ENCODE data around the gene OR8B12.

GRCh38 chr11:124582565-124582964 is 39.1 kb upstream of the OR8B12 start:
- TF ChIP-seq, protein P1, sequence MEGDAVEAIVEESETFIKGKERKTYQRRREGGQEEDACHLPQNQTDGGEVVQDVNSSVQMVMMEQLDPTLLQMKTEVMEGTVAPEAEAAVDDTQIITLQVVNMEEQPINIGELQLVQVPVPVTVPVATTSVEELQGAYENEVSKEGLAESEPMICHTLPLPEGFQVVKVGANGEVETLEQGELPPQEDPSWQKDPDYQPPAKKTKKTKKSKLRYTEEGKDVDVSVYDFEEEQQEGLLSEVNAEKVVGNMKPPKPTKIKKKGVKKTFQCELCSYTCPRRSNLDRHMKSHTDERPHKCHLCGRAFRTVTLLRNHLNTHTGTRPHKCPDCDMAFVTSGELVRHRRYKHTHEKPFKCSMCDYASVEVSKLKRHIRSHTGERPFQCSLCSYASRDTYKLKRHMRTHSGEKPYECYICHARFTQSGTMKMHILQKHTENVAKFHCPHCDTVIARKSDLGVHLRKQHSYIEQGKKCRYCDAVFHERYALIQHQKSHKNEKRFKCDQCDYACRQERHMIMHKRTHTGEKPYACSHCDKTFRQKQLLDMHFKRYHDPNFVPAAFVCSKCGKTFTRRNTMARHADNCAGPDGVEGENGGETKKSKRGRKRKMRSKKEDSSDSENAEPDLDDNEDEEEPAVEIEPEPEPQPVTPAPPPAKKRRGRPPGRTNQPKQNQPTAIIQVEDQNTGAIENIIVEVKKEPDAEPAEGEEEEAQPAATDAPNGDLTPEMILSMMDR (IDR thresholded peaks at IDR 0.05; ENCODE audit: borderline replicate concordance, extremely low read depth, low read length, poor library complexity, severe bottlenecking): no peak
- no peak for TF ChIP-seq EZH2 (IDR thresholded peaks at IDR 0.05; ENCODE audit: borderline replicate concordance, low read depth, low read length, severe bottlenecking)
